ENCODE results near the gene SDF2L1. TPM values are rescaled to one million over a fixed set of nuclear protein-coding genes. Genes with fewer than 3 reads are reported as not detected.

Gene SDF2L1
- total RNA-seq, 2 experiments from 2014 or later = 60.5 to 66.8 TPM

GRCh38 chr22:21626735-21627469 lies 15.2 kb upstream of the SDF2L1 start:
- Histone ChIP-seq H3K79me2 (ENCODE audit: insufficient read depth, low read depth, low read length) (peaks cover 44% of the 10 kb centered on the region), H3K4me1 (ENCODE audit: insufficient read depth, low read length, poor library complexity, severe bottlenecking) (peaks cover 57% of the 10 kb centered on the region), H3K36me3 (ENCODE audit: insufficient read depth, low read length) (peaks cover 61% of the 10 kb centered on the region), H3K9me3 (ENCODE audit: low read length) (no peaks in the 10 kb centered on the region), H3K4me3 (ENCODE audit: low read depth, low read length, poor library complexity, severe bottlenecking) (no peak overlapping the region), H2AFZ (ENCODE audit: low read length) (no peak overlapping the region), H4K20me1 (ENCODE audit: insufficient read depth, low read length) (0 out of 2 replicates have a peak, but pooled peaks cover 3% of the 10 kb centered on the region), H3K4me2 (ENCODE audit: low read length) (peak overlapping the region; percentile 31; the same call in 1 of the 2 replicates), H3K27ac (ENCODE audit: low read depth, low read length, poor library complexity, severe bottlenecking) (peak overlapping the region; percentile 28), H3K9me2 (ENCODE audit: insufficient read depth, low read length) (no peaks in the 10 kb centered on the region)
- BruUV-seq (replicated peaks) = no TSS peak
- no peak for DNase-seq (ENCODE audit: low spot score)
- ChIA-PET POLR2A (interaction anchor here (0.7 to 1.4 kb wide), 3 partner anchors 11 to 17 kb away, joined by 3 to 4 read pairs (median 3); no protein-coding TSS in a partner anchor), CTCF (ENCODE audit: unreplicated experiment) (no interaction called here)
- intact Hi-C loops (cut with micrococcal nuclease; ENCODE audit: unreplicated experiment) = no loop called here
- TF ChIP-seq EZH2phosphoT487 (IDR thresholded peaks at IDR 0.05; ENCODE audit: borderline replicate concordance, low read depth, low read length) (no peak), CTCF (conservative IDR thresholded peaks at IDR 0.05; ENCODE audit: low read length) (no peak)

- Histone ChIP-seq H3K79me2 (ENCODE audit: insufficient read depth, low read depth, low read length) (peaks cover 33% of the 10 kb centered on the region), H3K9me2 (ENCODE audit: insufficient read depth, low read length) (no peaks in the 10 kb centered on the region), H3K4me3 (ENCODE audit: low read depth, low read length, poor library complexity, severe bottlenecking) (peak overlapping the region; percentile 89), H2AFZ (ENCODE audit: low read length) (0 out of 2 replicates have a peak overlapping the region, but pooled peaks have one; percentile 7), H3K27ac (ENCODE audit: low read depth, low read length, poor library complexity, severe bottlenecking) (peak overlapping the region; percentile 87), H3K4me1 (ENCODE audit: insufficient read depth, low read length, poor library complexity, severe bottlenecking) (peaks cover 70% of the 10 kb centered on the region), H3K36me3 (ENCODE audit: insufficient read depth, low read length) (peaks cover 44% of the 10 kb centered on the region), H4K20me1 (ENCODE audit: insufficient read depth, low read length) (0 out of 2 replicates have a peak, but pooled peaks cover 3% of the 10 kb centered on the region), H3K9me3 (ENCODE audit: low read length) (no peaks in the 10 kb centered on the region), H3K4me2 (ENCODE audit: low read length) (peak overlapping the region; percentile 72)
- no peak for TF ChIP-seq EZH2phosphoT487 (IDR thresholded peaks at IDR 0.05; ENCODE audit: borderline replicate concordance, low read depth, low read length)
- no peak for TF ChIP-seq CTCF (conservative IDR thresholded peaks at IDR 0.05; ENCODE audit: low read length)
- ChIA-PET CTCF (ENCODE audit: unreplicated experiment) (interaction anchor here (0.6 to 2.5 kb wide), 6 partner anchors 13 to 621 kb away, joined by 3 to 18 read pairs (median 5); partner anchors contain the start of gene SDF2L1), POLR2A (interaction anchor here (0.7 to 1.6 kb wide), 6 partner anchors 11 to 415 kb away, joined by 3 to 12 read pairs (median 4); partner anchors contain the start of gene SDF2L1)
- DNase-seq (ENCODE audit: low spot score) = no peak
- BruUV-seq (replicated peaks) = no TSS peak
- intact Hi-C loops (cut with micrococcal nuclease; ENCODE audit: unreplicated experiment) = loop anchor here (1.0 kb wide), 2 partner anchors 11 to 14 kb away; partner anchors contain the start of gene SDF2L1
These were observed 13.5 kb upstream of the SDF2L1 start for GRCh38 chr22:21628386-21629254.
